ENCODE results near the gene HMX1.

GRCh38 chr4:8893624-8894423 is 22.2 kb upstream of the HMX1 start:
- TF ChIP-seq CTCF (IDR thresholded peaks at IDR 0.05) (no peak), EP300 (IDR thresholded peaks at IDR 0.05; ENCODE audit: borderline replicate concordance in 1 of 2, low read depth in 1 of 2, low read length in 1 of 2) (no peak), JUND (IDR thresholded peaks at IDR 0.05) (no peak), RFX5 (IDR thresholded peaks at IDR 0.05; ENCODE audit: low read length) (no peak), TAF1 (IDR thresholded peaks at IDR 0.05; ENCODE audit: borderline replicate concordance, low read depth, low read length) (no peak), NRF1 (IDR thresholded peaks at IDR 0.05; ENCODE audit: low read depth, low read length) (no peak)
- TF ChIP-seq, protein P1, sequence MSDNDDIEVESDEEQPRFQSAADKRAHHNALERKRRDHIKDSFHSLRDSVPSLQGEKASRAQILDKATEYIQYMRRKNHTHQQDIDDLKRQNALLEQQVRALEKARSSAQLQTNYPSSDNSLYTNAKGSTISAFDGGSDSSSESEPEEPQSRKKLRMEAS (IDR thresholded peaks at IDR 0.05; ENCODE audit: low read depth): no peak

Data from SK-N-SH (cell line).